D721Med (cell line): ENCODE results near the gene TET3.

Experiments used
- DNase-seq: peaks from one replicate; pipeline ENCODE4 v3.0.0; 2011; ENCODE audit warnings: low spot score; ENCODE audit not compliant: insufficient read length
- FAIRE-seq: peaks from 2 replicates; lab custom pipeline; 2011; peaks lifted over from hg19 to GRCh38; lab: Jason Lieb, UNC
- CTCF ChIP-seq: IDR thresholded peaks from 2 replicates; pipeline ENCODE4 v1.5.1; 2012; ENCODE audit warnings: mild to moderate bottlenecking, control low read depth; ENCODE audit not compliant: insufficient read depth; ENCODE audit errors: missing control alignments

The TET3 gene

GRCh38 chr2:74031221-74031620 lies 46.5 kb downstream of the TET3 start:
- TF ChIP-seq CTCF, result no peak
- DNase-seq (no peak), FAIRE-seq (no peak)

- no peak for TF ChIP-seq CTCF
- DNase-seq (no peak), FAIRE-seq (no peak)
Observed at GRCh38 chr2:74031959-74032287, 47.2 kb downstream of the TET3 start.

GRCh38 chr2:74033375-74033774 lies 48.7 kb downstream of the TET3 start:
- TF ChIP-seq CTCF, result no peak
- FAIRE-seq (no peak), DNase-seq (no peak)
